Stimulated activated CD4-positive, alpha-beta T cell treated with anti-CD3 and anti-CD28 coated beads, Interleukin-1b, Interleukin-23, amount 100 ng/mL, for 4 hours (primary cell): ENCODE data around the gene CBX3.
"Not testable (repeated sequence)": the region's sequence is repeated elsewhere in the genome, so short reads cannot be mapped to it uniquely, and the experiment has no call there.

Source experiments
- DNase-seq, 2 donors: peaks; one replicate each; pipeline ENCODE4 v3.0.0-alpha.2; 2020; ENCODE audit warnings: low read depth in 2 of 2

The CBX3 gene

DNA sequence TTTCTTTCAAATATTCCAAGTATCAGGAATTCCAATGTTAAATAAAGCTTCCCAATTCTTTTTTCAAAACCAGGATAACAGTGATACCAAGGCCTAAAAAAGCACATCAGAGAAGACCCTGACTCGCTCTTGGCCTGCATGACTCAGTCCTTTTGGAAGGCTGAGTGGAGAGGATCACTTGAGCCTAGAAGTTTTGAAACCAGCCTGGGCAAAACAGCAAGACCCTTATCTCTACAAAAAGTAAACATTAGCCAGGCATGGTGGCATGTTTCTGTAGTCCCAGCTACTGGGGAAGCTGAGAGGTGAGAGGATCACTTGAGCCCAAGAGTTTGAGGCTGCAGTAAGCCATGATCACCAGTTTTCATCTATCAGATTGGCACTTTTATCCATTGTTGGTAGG lies 30.9 kb upstream of the CBX3 start:
- no peak for DNase-seq

DNA sequence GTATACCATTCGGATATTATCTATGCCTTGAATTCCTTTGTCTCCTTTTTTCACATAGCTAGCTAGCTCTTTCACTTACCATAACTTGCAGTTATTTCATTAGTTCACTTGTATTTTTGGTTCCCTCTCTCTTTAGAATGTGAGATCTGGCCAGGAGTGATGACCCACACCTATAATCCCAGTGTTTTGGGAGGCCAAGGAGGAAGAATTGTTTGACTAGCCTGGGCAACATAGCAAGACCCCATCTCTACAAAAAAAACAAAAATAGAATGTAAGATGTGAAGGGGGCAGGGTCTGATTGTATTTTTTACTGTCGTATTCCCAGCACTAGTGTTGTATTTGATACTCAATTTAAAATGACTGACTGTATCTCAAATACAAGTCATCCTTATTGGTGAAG lies 29.9 kb upstream of the CBX3 start:
- DNase-seq: no peak

DNA sequence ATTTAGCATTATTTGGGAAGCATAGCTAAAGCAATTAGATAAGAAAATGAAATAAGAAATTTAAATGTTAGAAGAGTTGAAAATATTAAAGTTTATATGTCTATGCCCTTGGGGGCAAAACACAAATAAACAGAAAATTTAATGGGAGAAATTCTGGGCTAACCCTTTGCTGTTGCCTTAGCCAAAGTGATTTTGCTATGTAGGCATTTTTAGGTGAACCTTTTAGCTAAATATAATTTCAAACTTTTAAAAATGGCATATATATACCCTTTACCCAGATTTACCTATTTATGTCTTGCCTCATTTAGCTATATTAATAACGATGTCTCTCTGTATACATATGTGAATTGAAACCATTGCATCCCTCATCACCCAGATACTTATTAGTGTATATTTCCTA lies 29.5 kb upstream of the CBX3 start:
- DNase-seq: no peak

DNA sequence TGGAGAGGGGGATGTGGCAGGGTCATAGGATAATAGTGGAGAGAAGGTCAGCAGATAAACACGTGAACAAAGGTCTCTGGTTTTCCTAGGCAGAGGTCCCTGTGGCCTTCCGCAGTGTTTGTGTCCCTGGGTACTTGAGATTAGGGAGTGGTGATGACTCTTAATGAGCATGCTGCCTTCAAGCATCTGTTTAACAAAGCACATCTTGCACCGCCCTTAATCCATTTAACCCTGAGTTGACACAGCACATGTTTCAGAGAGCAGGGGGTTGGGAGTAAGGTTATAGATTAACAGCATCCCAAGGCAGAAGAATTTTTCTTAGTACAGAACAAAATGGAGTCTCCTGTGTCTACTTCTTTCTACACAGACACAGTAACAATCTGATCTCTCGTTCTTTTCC lies 25.6 kb upstream of the CBX3 start:
- not testable (repeated sequence) for DNase-seq

DNA sequence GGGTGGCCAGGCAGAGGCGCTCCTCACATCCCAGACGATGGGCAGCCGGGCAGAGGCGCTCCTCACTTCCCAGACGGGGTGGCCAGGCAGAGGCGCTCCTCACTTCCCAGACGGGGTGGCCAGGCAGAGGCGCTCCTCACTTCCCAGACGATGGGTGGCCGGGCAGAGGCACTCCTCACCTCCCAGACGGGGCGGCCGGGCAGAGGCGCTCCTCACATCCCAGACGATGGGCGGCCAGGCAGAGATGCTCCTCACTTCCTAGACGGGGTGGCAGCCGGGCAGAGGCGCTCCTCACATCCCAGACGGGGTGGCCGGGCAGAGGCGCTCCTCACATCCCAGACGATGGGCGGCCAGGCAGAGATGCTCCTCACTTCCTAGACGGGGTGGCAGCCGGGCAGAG lies 24.8 kb upstream of the CBX3 start:
- not testable (repeated sequence) for DNase-seq

DNA sequence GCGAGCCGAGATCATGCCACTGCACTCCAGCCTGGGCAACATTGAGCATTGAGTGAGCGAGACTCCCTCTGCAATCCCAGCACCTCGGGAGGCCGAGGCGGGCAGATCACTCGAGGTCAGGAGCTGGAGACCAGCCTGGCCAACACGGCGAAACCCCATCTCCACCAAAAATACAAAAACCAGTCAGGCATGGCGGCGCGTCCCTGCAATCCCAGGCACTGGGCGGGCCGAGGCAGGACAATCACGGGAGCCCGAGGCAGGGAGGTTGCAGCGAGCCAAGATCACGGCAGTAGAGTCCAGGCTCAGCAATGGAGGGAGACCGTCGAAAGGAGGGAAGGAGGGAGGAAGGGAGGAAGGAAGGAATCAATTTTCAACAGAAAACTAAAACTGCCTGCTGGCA lies 24.3 kb upstream of the CBX3 start:
- DNase-seq: not testable (repeated sequence)

GRCh38 chr7:26178272-26178960 lies 23.1 kb upstream of the CBX3 start:
- no peak for DNase-seq

- DNase-seq: no peak
Measured at GRCh38 chr7:26179422-26179821, 22.1 kb upstream of the CBX3 start.

DNA sequence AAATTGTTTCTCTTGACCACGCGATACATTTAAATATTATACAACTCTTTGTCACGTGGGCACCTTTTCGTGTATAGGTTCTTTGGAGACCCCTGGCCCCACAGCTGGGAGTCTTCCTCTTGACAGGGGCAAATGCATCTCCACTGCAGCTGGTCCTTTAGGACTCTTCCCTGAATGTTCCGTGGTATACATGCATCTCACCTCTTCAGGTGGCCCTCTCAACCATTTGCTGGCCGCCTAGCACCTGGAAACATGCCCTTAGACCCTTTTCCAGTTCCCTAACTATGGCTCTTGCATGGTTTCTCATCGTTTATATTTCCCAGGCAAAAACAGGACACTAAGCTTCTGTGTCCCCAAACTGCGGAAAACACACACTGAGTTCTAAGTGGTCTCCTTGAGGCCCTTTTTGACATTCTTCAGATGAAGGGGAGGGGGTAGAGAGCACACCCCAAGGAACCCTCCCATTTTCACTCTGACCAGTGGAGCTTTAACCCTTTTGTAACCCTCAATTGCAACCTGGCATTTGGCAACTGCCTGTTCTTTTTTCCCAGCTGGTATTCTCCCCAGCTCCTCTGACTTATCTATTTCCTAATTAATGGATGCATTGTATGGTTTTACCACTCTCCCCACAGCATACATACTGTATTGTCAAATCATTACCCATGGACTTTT lies 21.6 kb upstream of the CBX3 start:
- DNase-seq: no peak

- no peak for DNase-seq
Measured at GRCh38 chr7:26180792-26181198, 20.8 kb upstream of the CBX3 start.

- DNase-seq: no peak
Measured at GRCh38 chr7:26181474-26182227, 19.9 kb upstream of the CBX3 start.

DNA sequence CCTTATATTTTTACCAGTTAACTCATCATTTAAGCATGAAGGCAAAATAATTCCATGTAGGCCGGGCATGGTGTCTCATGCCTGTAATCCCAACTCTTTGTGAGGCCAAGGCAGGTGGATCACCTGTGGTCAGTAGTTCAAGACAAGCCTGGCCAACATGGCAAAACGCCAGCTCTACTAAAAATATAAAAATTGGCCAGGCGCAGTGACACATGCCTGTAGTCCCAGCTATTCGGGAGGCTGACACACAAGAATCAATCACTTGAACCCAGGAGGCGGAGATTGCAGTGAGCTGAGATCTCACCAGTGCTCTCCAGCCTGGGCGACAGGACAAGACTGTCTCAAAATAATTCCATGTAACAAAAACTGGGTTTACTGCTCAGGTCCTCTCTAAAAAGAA lies 19.3 kb upstream of the CBX3 start:
- no peak for DNase-seq

DNA sequence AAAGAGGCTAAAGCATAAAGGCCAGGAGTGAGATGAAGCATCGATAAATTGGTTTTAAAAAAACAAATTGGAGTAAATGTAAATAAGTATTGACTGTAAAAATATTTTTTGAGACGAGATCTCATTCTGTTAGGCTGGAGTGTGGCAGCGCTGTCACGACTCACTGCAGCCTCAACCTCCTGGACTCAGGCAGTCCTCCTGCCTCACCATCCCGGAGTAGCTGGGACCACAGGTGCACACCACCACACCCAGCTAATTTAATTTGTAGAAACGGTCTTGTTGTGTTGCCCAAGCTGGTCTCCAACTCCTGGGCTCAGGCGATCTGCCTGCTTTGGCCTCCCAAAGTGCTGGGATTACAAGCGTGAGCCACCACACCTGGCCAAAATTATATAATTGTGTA lies 18.8 kb upstream of the CBX3 start:
- no peak for DNase-seq

- no peak for DNase-seq
Measured at GRCh38 chr7:26183545-26184280, 17.8 kb upstream of the CBX3 start.

DNA sequence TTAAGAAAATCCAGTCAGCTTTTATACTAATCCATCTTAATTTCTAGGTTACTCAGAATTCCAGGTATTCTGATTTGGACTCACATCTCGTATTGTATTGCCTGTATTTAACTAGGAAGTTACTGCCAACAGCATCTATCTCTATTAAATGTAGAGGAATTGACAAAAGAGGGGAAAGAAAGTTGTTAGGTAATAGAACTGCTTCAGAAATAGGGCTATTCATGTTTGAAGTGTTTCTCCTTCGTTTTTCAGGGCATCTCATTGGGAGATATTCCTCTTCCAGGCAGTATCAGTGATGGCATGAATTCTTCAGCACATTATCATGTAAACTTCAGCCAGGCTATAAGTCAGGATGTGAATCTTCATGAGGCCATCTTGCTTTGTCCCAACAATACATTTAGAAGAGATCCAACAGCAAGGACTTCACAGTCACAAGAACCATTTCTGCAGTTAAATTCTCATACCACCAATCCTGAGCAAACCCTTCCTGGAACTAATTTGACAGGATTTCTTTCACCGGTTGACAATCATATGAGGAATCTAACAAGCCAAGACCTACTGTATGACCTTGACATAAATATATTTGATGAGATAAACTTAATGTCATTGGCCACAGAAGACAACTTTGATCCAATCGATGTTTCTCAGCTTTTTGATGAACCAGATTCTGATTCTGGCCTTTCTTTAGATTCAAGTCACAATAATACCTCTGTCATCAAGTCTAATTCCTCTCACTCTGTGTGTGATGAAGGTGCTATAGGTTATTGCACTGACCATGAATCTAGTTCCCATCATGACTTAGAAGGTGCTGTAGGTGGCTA lies 17.1 kb upstream of the CBX3 start:
- not testable (repeated sequence) for DNase-seq

- no peak for DNase-seq
Measured at GRCh38 chr7:26185131-26185843, 16.3 kb upstream of the CBX3 start.

GRCh38 chr7:26185844-26186180 lies 15.7 kb upstream of the CBX3 start:
- DNase-seq: no peak

GRCh38 chr7:26186364-26187311 lies 14.9 kb upstream of the CBX3 start:
- no peak for DNase-seq

DNA sequence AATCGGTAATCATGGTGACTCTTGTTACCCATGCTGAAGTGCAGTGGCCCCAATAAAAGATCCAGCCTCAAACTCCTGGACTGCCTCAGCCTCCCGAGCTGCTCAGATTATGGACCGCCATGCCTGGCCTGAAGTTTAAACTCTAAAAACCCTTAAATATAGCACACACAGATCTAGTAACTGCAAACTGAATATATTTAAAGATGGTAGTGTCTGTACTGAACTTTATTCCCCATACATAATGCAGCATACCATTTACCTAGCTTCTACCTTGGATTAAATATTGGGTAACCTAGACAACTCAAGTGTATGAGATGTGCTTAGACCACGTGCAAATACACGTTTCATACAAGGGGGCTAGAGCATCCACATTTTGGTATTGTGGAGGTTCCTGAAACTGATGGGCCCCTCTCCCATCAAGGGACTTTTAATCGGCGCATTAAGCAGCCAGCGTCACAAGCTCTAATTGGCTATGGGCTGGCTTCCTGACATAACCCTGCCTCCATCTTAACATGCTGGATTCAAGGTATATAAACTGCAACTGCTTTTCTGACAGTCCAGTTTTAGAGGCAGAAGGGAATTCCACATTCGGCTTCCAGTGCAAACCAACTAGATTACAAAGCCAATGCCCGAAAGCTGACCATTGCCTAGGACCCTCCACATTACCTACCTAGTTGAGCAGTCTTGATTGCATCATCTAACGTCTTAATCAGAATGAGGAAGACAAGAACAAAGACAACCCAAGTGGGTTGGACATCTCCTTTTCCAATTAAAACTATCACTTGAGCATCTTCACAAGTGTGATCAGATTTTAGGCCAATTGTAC lies 14.0 kb upstream of the CBX3 start:
- DNase-seq: no peak
